GM10266 (cell line): ENCODE measurements around the gene HOXB4.

Experiments
- DNase-seq: peaks from one replicate; pipeline ENCODE4 v3.0.0; 2012; ENCODE audit errors: extremely low spot score
- CTCF ChIP-seq: IDR thresholded peaks from 2 replicates; pipeline ENCODE4 v1.5.1; 2012; ENCODE audit warnings: mild to moderate bottlenecking, low read depth; ENCODE audit not compliant: control insufficient read depth, insufficient read depth; ENCODE audit errors: missing control alignments

Gene HOXB4

GRCh38 chr17:48530208-48530886 lies 47.8 kb downstream of the HOXB4 start:
- no peak for DNase-seq
- TF ChIP-seq CTCF = no peak

GRCh38 chr17:48529683-48530009 lies 48.5 kb downstream of the HOXB4 start:
- no peak for DNase-seq
- TF ChIP-seq CTCF = no peak

GRCh38 chr17:48528936-48529682 lies 49.0 kb downstream of the HOXB4 start:
- TF ChIP-seq CTCF = no peak
- DNase-seq = no peak

- no peak for TF ChIP-seq CTCF
- no peak for DNase-seq
Measured at GRCh38 chr17:48528153-48528935, 49.8 kb downstream of the HOXB4 start.

- no peak for DNase-seq
- no peak for TF ChIP-seq CTCF
Measured at GRCh38 chr17:48527547-48527932, 50.6 kb downstream of the HOXB4 start.

GRCh38 chr17:48526608-48527546 lies 51.3 kb downstream of the HOXB4 start:
- no peak for DNase-seq
- TF ChIP-seq CTCF = no peak
